B cell (primary cell): Measurements from ENCODE around the gene SLC45A3. TPM values are rescaled to one million over a fixed set of nuclear protein-coding genes. Genes with fewer than 3 reads are reported as not detected.

Source experiments
- ATAC-seq: fragments of 200-7000 bp; cut with Tn5 transposase; one replicate; pipeline ENCODE4 v1.10.0; 2021; ENCODE audit warnings: low read depth, mild to moderate bottlenecking, moderate number of reproducible peaks, moderate library complexity
- CTCF ChIA-PET: fragments of 350-600 bp; sonication (Branson Sonifier 250); formaldehyde crosslinking; loops from one replicate; lab custom pipeline; 2021; ENCODE audit warnings: antibody characterized with exemption, inconsistent platforms; lab: Charles Lee
- POLR2A ChIA-PET: fragments of 350-600 bp; sonication (Branson Sonifier 250); formaldehyde crosslinking; loops from one replicate; lab custom pipeline; 2021; ENCODE audit warnings: antibody characterized with exemption; lab: Charles Lee
- DNase-seq: peaks from one replicate; pipeline ENCODE4 v3.0.0; 2013
- H2AFZ ChIP-seq: 2 replicates; pipeline ENCODE4 v1.6.1; 2012; ENCODE audit warnings: mild to moderate bottlenecking, low read depth, low read length; ENCODE audit not compliant: insufficient read depth, poor library complexity, severe bottlenecking
- H3K27ac ChIP-seq, 2 donors: 1 replicate in 1 of 2; 2 replicates in 1 of 2; pipeline ENCODE4 v1.5.1; 2012 to 2013; ENCODE audit warnings: low read length in 2 of 2, mild to moderate bottlenecking in 2 of 2, moderate library complexity in 1 of 2
- H3K27me3 ChIP-seq, 4 experiments: fragments of 200-600 bp in 1 of 4; sonication (generic) in 1 of 4; replicated peaks in 1 of 4; 1 replicate in 2 of 4; 2 replicates in 2 of 4; pipeline versions ENCODE4 v1.6.1 to v1.7.0; 2013 to 2016; ENCODE audit warnings: low read length in 3 of 4, mild to moderate bottlenecking in 2 of 4, mixed read lengths in 1 of 4, moderate library complexity in 1 of 4; ENCODE audit not compliant: insufficient read depth in 4 of 4, control insufficient read depth in 3 of 4; ENCODE audit errors: control extremely low read depth in 1 of 4
- H3K36me3 ChIP-seq, 2 experiments: replicated peaks in 1 of 2; 1 replicate in 1 of 2; 2 replicates in 1 of 2; pipeline versions ENCODE4 v1.6.1 to v1.7.1; 2013; ENCODE audit warnings: low read length in 1 of 2; ENCODE audit not compliant: insufficient read depth in 2 of 2, control insufficient read depth in 1 of 2; ENCODE audit errors: control extremely low read depth in 1 of 2, extremely low read depth in 1 of 2
- H3K4me1 ChIP-seq, 2 donors: fragments of 200-600 bp in 1 of 2; sonication (generic) in 1 of 2; 1 replicate in 1 of 2; 2 replicates in 1 of 2; pipeline versions ENCODE4 v1.5.1 to v1.6.1; 2013 to 2017; ENCODE audit warnings: low read length in 2 of 2; ENCODE audit not compliant: control insufficient read depth in 2 of 2, insufficient read depth in 2 of 2
- H3K4me2 ChIP-seq: replicated peaks from 2 replicates; pipeline ENCODE3; 2012; ENCODE audit warnings: mild to moderate bottlenecking, low read depth, low read length; ENCODE audit not compliant: poor library complexity, severe bottlenecking
- H3K4me3 ChIP-seq, 5 experiments: fragments of 200-600 bp in 1 of 5; sonication (generic) in 1 of 5; 1 replicate in 3 of 5; 2 replicates in 2 of 5; pipeline versions ENCODE4 v1.5.1 to v1.7.0; 2011 to 2016; ENCODE audit warnings: low read length in 4 of 5, mild to moderate bottlenecking in 4 of 5, low read depth in 2 of 5, control low read depth in 1 of 5, moderate library complexity in 1 of 5; ENCODE audit not compliant: insufficient read depth in 1 of 5; ENCODE audit errors: control extremely low read depth in 1 of 5, extremely low read depth in 1 of 5
- H3K79me2 ChIP-seq: fragments of 200-600 bp; sonication (generic); one replicate; pipeline ENCODE4 v1.6.0; 2016; ENCODE audit warnings: low read length; ENCODE audit not compliant: control insufficient read depth, insufficient read depth
- H3K9ac ChIP-seq: fragments of 200-600 bp; sonication (generic); 2 replicates; pipeline ENCODE4 v1.6.1; 2017; ENCODE audit warnings: mild to moderate bottlenecking, low read length, moderate library complexity
- H3K9me3 ChIP-seq, 3 donors: one replicate each; pipeline versions ENCODE4 v1.6.1 to v1.7.1; 2013; ENCODE audit warnings: low read length in 2 of 3; ENCODE audit not compliant: control insufficient read depth in 2 of 3, insufficient read depth in 1 of 3; ENCODE audit errors: control extremely low read depth in 1 of 3
- H4K20me1 ChIP-seq: 2 replicates; pipeline ENCODE4 v1.6.0; 2012; ENCODE audit warnings: mild to moderate bottlenecking, low read length; ENCODE audit not compliant: insufficient read depth, control insufficient read depth, poor library complexity, severe bottlenecking
- H3K27ac Mint-ChIP-seq: one replicate; pipeline ENCODE4 v1.8.0; 2021; ENCODE audit warnings: mixed read lengths
- H3K27me3 Mint-ChIP-seq: one replicate; pipeline ENCODE4 v1.8.0; 2021; ENCODE audit warnings: mixed read lengths
- H3K4me1 Mint-ChIP-seq: one replicate; pipeline ENCODE4 v1.8.0; 2021; ENCODE audit warnings: mixed read lengths
- H3K4me3 Mint-ChIP-seq: one replicate; pipeline ENCODE4 v1.8.0; 2021; ENCODE audit warnings: mixed read lengths
- H3K9me3 Mint-ChIP-seq: one replicate; pipeline ENCODE4 v1.8.0; 2022; ENCODE audit warnings: mixed read lengths; ENCODE audit not compliant: insufficient read depth
- CTCF ChIP-seq: fragments of 200-600 bp; IDR thresholded peaks from one replicate; pipeline ENCODE4 v1.8.0; 2022; ENCODE audit warnings: antibody characterized with exemption, mild to moderate bottlenecking
- EZH2 ChIP-seq: IDR thresholded peaks from 2 replicates; pipeline ENCODE4 v1.6.1; 2012; ENCODE audit warnings: borderline replicate concordance, low read depth, mild to moderate bottlenecking, moderate library complexity, low read length; ENCODE audit not compliant: insufficient read depth, poor library complexity, severe bottlenecking
- WGBS: methylation state at CpG from one replicate; pipeline ENCODE4 v1.1.5; 2013; ENCODE audit warnings: missing lambda C conversion rate; ENCODE audit not compliant: insufficient coverage; 5-methylcytosine and 5-hydroxymethylcytosine counted together
- intact Hi-C: fragments of 100-400 bp; cut with micrococcal nuclease; formaldehyde crosslinking; loops from one replicate; pipeline ENCODE4 v1.10.0; 2022
- polyA plus RNA-seq: library from polyadenylated mRNA; depleted of rRNA; stranded (reverse); fragments of >200 nt; gene quantifications from 2 replicates; pipeline ENCODE4 v1.2.3, GENCODE V29; 2012
- total RNA-seq, 2 donors: library from RNA; stranded (reverse); fragments of 120-200 nt in 1 of 2; gene quantifications; 1 replicate in 1 of 2; 2 replicates in 1 of 2; pipeline versions ENCODE4 v1.2.3 to v1.2.4, GENCODE V29; 2013 to 2022

Gene SLC45A3
- total and polyA plus RNA-seq, 2 donors (not counting 1 experiment from before 2014, with no cell fraction given) = 5.0 to 23.9 TPM

- no peak overlapping the region for H3K27ac ChIP-seq
- DNase-seq (no peak), ATAC-seq (no peak)
- 100% methylated on average over 1 of the region's 3 CpGs for WGBS
- ChIA-PET CTCF (interaction anchor here (1.8 to 9.1 kb wide), 3 partner anchors 22 to 90 kb away, joined by 5 to 76 read pairs (median 70); no protein-coding TSS in a partner anchor), POLR2A (interaction anchor here (1.2 kb wide), 1 partner anchor 20 kb away, joined by 3 read pairs; no protein-coding TSS in a partner anchor)
- H3K4me2 ChIP-seq = no peak overlapping the region
- H3K9me3 ChIP-seq = no peaks in the 10 kb centered on the region
- H3K27ac Mint-ChIP-seq = peak overlapping the region; percentile 22
- no peak overlapping the region for H2AFZ ChIP-seq
- H3K4me1 Mint-ChIP-seq = peaks cover 28% of the 10 kb centered on the region
- TF ChIP-seq CTCF = no peak
- TF ChIP-seq EZH2 = no peak
- H3K4me1 ChIP-seq = peaks cover 29 to 31% of the 10 kb centered on the region in 2 donors
- peaks cover 0 to under 1% of the 10 kb centered on the region in 2 experiments for H3K36me3 ChIP-seq
- H3K79me2 ChIP-seq = peaks cover 33% of the 10 kb centered on the region
- H3K27me3 ChIP-seq = no peaks in the 10 kb centered on the region
- no peaks in the 10 kb centered on the region for H3K27me3 Mint-ChIP-seq
- H3K4me3 Mint-ChIP-seq = peak overlapping the region; percentile 89
- no peak overlapping the region for H3K9ac ChIP-seq
- peaks cover 8% of the 10 kb centered on the region for H4K20me1 ChIP-seq
- no peaks in the 10 kb centered on the region for H3K9me3 Mint-ChIP-seq
- no peak overlapping the region for H3K4me3 ChIP-seq
- intact Hi-C loops = loop anchor here (2.0 kb wide), 1 partner anchor 17 kb away; no protein-coding TSS in a partner anchor
These were observed 1.1 kb upstream of the SLC45A3 start for GRCh38 chr1:205681364-205681763.
